ENCODE results near the gene G6PD.
"Not testable (repeated sequence)": the region's sequence is repeated elsewhere in the genome, so short reads cannot be mapped to it uniquely, and the experiment has no call there.

G6PD gene

GRCh38 chrX:154542723-154543424 lies 3.8 kb downstream of the G6PD start:
- DNase-seq: no peak

GRCh38 chrX:154541896-154542722 lies 4.5 kb downstream of the G6PD start:
- peak; percentile 67 for DNase-seq

GRCh38 chrX:154541589-154541895 lies 5.1 kb downstream of the G6PD start:
- no peak for DNase-seq

- no peak for DNase-seq
Observed at GRCh38 chrX:154540897-154541535, 5.6 kb downstream of the G6PD start.

GRCh38 chrX:154540365-154540764 lies 6.3 kb downstream of the G6PD start:
- DNase-seq: not testable (repeated sequence)

- DNase-seq: no peak
Observed at GRCh38 chrX:154539077-154539476, 7.6 kb downstream of the G6PD start.

- DNase-seq: no peak
Observed at GRCh38 chrX:154535892-154536291, 10.8 kb downstream of the G6PD start.

- DNase-seq: peak; percentile 92
Observed at GRCh38 chrX:154534526-154535322, 11.9 kb downstream of the G6PD start.

GRCh38 chrX:154532690-154533089 lies 14.0 kb downstream of the G6PD start:
- no peak for DNase-seq

- DNase-seq: no peak
Observed at GRCh38 chrX:154531626-154532025, 15.0 kb downstream of the G6PD start.

- DNase-seq: no peak
Observed at GRCh38 chrX:154530286-154530685, 16.4 kb downstream of the G6PD start.

GRCh38 chrX:154529206-154529612 lies 17.4 kb downstream of the G6PD start:
- DNase-seq: no peak

GRCh38 chrX:154526901-154527675 lies 19.6 kb downstream of the G6PD start:
- DNase-seq: peak; percentile 52

GRCh38 chrX:154525606-154526490 lies 20.8 kb downstream of the G6PD start:
- DNase-seq: no peak

GRCh38 chrX:154519389-154519788 lies 27.3 kb downstream of the G6PD start:
- DNase-seq: no peak

GRCh38 chrX:154517101-154517781 lies 29.4 kb downstream of the G6PD start:
- DNase-seq: no peak

- DNase-seq: no peak
Observed at GRCh38 chrX:154516656-154517100, 30.0 kb downstream of the G6PD start.

GRCh38 chrX:154515966-154516655 lies 30.5 kb downstream of the G6PD start, which contains the start of gene FAM3A:
TSS of gene FAM3A (minus strand) at chrX:154516232. CDS start at chrX:154515772, 460 bp downstream.
- DNase-seq: peak; percentile 92

- DNase-seq: no peak
Observed at GRCh38 chrX:154515090-154515965, 31.3 kb downstream of the G6PD start.
